Measurements from ENCODE around the gene ARHGAP29.

DNA sequence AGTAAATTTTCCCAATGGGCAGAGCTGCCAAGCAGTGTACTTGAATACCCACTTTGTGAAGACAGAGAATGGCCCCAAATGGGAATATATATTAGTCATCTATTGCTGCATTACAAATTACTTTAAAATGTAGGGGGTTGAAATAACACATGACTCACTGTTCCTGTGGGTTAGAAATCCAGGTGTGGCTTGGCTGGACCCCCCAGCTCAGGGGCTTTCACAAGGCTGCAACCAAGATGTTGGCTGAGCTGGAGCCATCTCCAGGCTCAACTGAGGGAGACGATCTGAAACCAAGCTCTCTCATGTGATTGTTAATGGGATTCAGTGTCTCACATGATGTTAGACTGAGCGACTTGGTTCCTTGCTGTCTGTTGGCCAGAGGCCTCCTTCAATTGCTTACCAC is 33.4 kb upstream of the ARHGAP29 start:
- TF ChIP-seq POLR2A (IDR thresholded peaks at IDR 0.05) (no peak), POLR2AphosphoS5 (IDR thresholded peaks at IDR 0.05) (no peak)
- TF ChIP-seq, protein P1, sequence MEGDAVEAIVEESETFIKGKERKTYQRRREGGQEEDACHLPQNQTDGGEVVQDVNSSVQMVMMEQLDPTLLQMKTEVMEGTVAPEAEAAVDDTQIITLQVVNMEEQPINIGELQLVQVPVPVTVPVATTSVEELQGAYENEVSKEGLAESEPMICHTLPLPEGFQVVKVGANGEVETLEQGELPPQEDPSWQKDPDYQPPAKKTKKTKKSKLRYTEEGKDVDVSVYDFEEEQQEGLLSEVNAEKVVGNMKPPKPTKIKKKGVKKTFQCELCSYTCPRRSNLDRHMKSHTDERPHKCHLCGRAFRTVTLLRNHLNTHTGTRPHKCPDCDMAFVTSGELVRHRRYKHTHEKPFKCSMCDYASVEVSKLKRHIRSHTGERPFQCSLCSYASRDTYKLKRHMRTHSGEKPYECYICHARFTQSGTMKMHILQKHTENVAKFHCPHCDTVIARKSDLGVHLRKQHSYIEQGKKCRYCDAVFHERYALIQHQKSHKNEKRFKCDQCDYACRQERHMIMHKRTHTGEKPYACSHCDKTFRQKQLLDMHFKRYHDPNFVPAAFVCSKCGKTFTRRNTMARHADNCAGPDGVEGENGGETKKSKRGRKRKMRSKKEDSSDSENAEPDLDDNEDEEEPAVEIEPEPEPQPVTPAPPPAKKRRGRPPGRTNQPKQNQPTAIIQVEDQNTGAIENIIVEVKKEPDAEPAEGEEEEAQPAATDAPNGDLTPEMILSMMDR (IDR thresholded peaks at IDR 0.05), result no peak
